NCI-H1105 treated with DMSO at 0.1 percent for 48 hours (cell line): ENCODE data around the gene STK32B.
"Not testable (repeated sequence)": the region's sequence is repeated elsewhere in the genome, so short reads cannot be mapped to it uniquely, and the experiment has no call there.

Source experiments
- DNase-seq: peaks from one replicate; lab custom pipeline; 2025; lab: John Stamatoyannopoulos, UW

Gene STK32B

DNA sequence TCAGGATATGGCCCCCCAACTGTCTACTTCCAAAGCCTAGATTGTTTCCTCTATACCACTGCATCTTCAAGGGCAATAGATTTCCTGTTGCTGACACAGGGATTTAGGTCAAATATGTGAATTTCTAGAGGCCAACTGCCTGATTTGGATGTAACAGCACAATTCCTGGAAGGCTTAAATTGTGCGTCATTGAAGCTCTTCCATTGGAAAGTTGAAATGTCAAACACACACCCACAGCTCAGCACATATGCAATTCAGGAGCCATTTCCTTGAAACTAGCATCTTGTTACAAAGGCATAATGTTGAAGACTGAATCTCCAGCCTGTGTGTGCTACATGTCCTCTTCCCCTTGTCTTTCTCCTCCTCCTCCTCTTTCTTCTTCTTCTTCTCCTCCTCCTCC, 158.6 kb downstream of the STK32B start:
- no peak for DNase-seq

DNA sequence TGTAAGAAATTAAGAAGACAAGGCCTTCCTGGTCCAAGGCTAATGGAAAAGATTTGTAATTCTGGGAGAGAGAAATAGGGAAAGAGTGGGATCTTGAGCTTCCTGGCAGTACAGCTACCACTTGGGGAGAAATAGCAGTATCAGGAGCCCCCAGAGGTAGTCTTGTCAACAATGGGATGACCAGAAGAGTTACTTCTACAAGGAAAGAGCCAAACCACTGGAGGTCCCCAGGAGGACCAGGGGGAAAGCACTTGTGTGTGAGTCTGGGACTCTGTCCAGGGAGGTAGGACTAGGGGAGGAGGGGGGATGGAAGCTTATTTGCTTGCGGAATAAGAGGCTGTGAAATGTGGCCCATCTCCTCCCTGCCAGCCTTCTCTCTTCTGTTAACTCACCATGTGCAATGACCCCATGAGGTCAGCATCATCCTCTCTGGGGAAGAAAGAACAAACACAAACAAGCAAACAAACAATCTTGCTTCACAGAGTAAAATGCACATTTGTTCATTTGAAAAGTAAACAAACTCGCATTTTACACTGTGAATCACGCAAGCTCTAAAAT, 160.1 kb downstream of the STK32B start:
- DNase-seq = no peak

DNA sequence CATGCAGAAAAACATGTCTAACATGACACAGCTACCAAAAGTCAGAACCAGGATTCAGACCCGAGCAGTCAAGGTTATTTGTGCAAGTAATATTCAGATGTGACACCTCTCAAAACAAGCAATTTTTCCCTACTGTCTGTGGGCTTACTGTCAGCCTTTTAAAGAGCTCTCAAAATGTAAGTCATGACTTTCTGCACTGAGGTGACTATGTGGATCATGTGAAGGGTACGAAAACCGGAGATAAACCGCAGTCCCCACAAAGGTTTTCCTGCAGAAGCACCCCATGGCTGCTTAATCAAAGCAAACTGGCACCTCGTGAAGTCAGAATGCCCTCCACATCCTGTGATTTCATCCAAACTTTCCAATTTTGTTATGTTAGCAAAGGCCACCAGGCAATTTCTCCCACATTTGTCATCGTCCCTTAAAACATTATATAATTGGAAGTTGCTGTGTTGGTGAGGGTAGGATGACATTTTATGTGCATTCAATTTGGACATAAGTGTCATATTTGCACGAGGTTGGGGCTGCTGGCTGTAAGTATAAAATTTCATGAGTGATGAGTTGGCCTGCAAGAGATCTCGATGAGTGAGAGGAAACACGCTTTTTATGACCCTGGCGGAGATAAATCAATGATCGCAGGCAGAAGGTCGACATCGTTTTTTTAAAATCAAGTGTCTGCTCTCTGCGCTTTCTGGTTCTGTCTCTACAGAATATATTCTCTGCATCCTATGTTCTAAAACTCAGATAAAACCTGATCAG, 161.2 kb downstream of the STK32B start:
- no peak for DNase-seq

DNA sequence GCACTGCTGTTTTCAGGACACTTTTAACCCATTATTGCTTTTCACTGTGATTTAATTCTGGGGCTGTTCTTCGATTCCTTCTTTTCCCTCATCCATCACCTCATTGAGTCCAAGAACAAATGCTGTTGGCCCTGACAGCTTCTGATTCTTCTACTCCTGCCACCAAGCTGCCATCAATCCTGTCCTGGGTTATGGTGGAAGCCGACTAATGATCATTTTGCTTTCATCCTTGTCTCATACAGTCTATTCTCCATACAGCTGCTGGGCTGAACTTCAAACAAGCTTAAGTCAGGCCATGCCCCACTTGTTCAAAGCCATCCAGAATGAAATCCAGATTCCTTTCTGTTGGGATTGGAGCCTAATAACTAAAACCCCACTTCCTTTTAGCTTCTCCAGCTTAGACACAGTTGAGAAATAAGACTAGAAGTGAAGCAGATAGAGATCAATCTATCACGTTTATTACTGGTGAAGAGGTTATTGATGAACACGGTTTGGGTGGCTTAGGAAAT, 161.9 kb downstream of the STK32B start:
- DNase-seq = no peak

DNA sequence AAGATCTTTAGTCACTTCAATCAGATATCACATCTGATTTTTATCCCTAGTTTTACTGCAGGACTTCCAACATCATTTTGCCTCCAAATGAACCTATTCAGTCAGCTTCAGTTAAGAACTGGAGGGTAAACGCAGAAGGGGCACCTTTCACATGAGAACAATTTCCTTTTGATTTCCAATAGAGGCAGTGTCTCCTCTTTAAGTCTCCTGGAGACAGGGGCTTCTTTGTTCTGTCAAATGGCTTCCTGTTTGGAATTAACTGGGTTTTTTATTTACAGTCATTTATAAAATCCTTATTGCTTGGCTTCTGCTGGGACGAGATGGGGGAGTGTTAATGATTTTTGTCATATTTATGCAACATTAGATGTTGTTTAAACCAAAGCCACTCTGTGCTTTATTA, 164.0 kb downstream of the STK32B start:
- no peak for DNase-seq

DNA sequence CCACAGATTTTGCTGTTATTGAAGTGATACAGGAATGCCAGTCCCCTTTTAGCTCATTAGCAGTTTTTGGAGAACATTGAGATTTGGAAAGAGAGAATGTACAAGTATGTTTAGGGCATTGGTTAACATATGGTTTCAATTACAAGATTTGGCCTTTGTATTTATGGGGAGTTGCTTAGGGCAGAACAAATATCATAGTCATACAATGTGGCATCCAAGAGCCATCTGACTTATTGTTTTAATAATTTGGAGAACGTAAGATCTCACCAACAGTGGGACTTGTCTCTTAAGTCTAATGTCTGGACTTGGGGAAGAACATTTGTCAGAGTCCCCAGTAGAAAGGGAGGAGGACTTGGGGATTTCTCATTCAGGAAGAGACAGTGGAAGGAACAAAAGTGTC, 166.1 kb downstream of the STK32B start:
- DNase-seq = no peak

DNA sequence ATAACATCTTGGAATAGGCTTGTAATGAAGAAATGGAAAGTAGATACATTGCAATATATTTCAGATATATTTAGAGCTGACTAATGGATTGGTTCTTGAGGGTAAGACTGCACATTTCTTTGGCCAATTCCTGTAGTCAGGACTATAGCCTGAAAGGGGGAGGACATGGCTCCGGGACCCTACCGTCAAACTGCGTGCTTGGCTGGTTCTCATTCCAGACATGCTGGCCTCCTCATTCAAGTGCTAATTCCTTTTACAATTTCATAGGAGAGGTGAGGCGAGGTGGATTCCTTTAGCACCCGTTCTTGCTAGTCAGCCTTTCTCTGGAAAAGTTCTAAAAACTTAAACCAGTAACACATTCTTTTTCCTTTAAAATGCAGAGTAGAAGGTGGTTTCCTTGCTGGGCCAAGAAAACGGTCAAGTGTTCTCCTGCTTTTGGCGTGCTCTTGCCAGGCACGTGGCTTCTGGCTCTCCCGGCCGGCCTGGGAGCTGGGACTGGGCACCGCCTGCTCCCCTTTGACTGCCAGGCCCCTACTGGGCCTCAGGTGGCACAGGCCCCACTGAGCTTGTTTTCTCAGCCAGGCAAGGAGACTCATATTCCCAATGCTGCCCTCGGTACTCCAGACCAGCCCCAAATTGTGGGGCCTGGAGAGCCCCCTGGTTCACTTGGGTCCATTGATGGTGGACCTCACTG, 167.2 kb downstream of the STK32B start:
- no peak for DNase-seq

DNA sequence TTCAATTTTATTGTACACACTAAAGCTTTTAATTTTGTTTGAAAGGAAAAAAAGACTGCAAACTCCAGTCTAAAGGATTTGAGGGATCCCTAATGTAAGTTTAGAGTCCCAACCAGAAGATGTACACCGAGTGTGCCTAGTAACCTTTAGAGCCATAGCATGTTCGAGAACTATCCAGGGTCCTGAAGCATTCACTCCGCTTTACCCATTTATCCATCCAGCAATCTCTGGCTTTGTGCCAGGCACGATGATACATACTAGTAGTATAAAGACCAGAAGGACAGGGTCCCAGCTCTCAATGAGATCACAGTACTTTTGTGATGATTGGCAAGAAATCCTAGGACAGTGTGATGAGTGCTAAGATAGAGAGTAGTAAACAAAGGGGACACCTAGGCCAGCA, 168.7 kb downstream of the STK32B start:
- DNase-seq = no peak

DNA sequence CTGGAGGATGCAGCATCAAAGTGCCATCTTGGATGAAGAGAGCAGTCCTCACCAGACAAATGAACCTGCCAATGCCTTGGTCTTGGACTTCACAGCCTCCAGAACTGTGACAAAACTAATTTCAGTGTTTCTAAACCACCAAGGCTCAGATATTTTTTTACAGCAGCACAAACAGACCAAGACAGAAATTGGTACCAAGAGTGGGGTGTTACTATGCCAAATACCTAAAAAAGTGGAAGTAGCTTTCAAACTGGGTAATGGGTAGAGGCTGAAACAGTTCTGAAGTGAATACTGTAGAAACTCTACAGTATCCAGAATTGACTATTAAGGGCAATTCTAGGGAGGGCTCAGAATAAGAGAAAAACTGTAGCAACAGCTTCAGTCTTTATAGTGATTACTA, 170.8 kb downstream of the STK32B start:
- no peak for DNase-seq

DNA sequence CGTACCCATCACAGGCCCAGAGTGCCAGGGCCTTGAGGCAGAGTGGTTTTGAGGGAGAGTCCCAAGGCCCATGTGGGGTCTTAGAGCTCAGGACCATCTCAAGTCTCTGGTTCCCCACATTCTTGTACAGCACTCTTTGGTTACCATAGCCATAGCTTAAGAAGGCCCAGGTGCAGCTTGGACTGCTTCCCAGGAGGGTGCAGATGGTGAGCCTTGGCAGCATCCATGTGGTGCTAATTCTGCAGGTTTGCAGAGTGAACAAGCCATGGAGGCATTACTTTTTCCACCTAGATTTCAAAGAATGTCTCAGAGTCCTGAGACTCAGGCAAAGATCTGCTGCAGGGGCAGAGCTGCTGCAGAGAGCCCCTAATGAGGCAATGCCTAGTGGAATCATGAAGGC, 171.7 kb downstream of the STK32B start:
- DNase-seq = no peak

DNA sequence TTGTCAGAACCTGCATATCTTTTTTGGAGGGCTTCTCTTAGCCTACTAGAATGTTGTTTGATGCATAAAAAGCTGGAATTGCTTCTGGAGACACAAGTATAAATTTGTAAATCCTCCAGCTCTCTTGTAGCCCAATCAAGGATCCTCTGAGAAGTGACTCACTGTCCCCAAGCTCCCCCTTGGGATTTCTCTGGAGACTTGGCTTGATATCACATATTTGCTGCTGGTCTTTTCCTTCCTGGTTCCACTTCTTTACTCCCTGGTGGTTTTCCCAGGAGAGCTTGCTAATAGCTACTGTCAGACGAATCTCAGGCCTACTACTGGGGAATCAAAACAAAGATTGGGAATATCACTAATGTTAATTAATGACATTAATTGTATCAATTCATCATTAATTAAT, 173.1 kb downstream of the STK32B start:
- no peak for DNase-seq

DNA sequence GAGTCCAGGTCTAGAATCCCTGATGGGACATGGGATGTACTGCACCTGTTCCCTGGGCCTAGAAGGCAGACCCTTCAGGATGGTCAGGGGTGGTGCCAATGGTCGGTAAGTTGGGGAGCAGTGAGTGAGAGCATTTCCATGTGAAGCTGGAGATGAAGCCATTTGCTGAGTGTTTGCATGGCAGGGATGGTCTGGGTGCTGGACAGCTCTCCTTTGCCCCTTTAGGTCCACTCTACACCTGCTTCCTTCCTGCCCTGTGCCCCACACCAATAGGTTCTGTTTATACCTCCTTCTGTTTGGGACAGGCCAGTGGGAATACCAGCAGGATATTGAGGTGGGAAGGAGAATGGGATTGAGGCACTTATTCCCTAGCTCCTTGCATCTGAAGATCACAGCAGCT, 181.3 kb downstream of the STK32B start:
- no peak for DNase-seq

DNA sequence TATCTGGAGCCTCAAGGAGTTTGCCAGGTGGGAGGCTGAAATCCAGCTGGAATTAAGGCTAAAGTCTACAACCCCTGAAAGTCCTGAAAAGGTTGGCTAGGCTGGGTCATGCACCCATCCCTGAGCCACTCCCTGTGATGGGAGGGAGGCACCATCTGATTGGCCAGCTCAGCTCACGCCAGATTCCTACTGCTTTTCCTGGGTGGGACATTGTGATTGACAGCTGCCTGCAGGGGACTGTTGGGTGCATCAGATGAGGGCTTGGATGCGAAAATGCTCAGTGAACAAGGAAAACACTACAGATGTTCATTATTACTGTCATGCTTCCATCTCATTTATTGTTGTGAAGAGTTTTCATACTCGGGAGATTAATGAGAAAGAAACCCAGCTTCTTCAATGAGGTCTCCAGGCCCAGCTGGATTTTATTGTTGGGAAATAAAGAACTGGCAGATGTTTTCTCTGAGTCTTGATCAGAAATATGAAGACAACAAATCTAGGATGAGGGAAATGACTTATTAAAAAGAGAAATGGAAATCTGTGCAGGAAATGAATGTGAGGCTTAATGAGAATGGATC, 185.9 kb downstream of the STK32B start:
- no peak for DNase-seq

DNA sequence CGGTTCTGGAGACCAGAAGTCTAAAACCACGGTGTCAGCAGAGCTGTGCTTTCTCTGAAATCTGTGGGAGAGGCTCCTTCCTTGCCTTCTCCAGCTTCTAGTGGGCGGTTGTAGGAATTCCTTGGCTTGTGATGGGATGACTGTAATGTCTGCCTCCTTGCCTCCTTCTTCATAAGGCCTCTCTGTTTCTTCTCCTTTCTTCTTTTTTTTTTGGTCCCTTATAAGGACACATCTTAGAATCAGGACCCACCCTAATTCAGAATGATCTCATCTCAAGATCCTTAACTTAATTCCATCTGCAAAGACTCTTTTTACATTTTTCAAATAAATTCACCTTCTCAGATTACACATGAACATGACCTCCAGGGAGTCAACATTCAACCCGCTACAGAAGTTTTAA, 186.9 kb downstream of the STK32B start:
- DNase-seq = no peak

DNA sequence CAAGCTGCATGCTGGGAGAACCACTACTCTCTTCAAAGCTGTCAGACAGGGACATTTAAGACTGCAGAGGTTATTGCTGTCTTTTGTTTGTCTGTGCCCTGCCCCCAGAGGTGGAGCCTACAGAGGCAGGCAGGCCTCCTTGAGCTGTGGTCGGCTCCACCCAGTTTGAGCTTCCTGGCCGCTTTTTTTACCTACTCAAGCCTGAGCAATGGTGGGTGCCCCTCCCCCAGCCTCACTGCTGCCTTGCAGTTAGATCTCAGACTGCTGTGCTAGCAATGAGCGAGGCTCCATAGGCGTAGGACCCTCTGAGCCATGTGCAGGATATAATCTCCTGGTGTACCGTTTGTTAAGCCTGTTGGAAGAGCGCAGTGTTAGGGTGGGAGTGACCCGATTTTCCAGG, 195.8 kb downstream of the STK32B start:
- not testable (repeated sequence) for DNase-seq

DNA sequence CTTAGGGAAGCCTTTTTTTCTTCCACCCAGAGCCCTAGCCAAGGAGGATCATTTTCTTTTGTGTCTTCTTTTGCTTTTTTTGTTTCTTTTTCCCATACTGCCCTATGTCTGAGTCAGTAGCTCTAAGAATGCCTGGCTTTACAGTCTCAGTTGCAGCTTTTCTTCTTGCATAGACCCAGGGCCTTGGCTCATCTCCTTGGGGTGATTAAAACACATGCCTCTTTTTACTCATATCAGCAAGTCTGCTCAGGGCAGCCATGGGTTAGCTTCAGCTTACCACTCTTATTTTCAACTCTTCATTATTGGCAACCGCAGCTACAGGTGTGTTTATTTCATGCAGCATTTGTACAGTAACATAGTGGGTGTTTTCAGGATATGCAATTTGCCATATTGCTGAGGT, 196.5 kb downstream of the STK32B start:
- no peak for DNase-seq

DNA sequence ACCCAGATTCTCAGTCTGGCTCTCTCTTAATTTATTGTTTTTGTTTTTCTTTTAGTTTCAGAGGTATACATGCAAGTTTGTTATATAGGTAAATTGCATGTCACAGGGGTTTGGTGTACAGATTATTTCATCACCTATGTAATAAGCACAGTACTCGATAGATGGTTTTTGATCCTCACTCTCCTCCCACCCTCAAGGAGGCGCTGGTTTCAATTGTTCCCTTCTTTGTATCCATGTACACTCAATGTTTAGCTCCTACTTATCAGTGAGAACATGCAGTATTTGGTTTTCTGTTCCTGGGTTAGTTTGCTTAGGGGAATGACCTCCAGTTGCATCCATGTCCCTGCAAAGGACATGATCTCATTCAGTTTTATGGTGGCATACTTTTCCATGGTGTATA, 198.4 kb downstream of the STK32B start:
- no peak for DNase-seq

DNA sequence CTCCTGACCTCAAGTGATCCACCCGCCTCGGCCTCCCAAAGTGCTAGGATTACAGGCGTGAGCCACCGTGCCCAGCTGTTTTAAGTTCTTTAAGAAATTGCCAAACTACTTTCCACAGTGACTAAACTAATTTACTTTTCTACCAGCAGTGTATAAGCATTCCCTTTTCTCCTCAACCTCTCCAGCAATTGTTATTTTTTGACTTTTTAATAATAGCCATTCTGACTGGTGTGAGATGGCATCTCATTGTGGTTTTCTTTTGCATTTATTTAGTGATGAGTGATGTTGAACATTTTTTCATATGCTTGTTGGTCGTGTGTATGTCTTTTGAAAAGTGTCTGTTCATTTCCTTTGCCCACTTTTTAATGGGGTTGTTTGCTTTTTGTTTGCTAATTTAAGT, 199.3 kb downstream of the STK32B start:
- not testable (repeated sequence) for DNase-seq

DNA sequence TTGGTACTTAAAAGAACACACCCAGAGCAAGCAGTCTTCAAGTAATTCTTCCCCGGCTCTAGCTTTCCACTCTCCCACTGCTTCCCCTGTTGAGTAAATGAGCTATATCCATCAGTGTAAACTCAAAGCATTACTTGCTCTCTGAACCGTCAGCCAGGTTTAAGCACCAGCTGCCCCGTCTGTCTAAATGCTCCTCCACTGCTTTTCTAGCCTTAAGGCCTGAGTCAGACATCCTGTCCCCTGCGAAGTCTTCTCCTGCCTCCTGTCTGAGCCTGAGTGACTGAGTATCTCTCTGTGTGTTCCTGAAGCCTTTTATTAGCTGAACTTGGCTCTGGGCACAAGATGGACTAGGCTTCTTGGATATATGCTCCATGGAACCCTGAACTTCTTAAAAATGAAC, 205.1 kb downstream of the STK32B start:
- no peak for DNase-seq

DNA sequence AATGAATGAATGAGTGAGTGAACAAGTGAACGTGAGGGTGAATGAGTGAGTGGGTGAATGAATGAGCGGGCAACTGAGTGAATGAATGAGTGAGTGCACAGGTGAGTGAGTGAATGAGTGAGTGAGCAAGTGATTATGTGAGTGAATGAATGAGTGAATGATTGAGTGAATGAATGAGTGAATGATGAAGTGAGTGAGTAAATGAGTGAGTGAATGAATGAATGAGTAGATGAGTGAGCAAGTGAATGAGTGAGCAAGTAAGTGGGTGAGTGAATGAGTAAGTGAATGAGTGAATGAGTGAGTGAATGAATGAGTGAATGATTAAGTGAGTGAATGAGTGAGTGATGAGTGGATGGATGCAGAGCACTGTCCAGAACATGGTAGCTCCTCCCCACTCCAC, 205.8 kb downstream of the STK32B start:
- DNase-seq = no peak

DNA sequence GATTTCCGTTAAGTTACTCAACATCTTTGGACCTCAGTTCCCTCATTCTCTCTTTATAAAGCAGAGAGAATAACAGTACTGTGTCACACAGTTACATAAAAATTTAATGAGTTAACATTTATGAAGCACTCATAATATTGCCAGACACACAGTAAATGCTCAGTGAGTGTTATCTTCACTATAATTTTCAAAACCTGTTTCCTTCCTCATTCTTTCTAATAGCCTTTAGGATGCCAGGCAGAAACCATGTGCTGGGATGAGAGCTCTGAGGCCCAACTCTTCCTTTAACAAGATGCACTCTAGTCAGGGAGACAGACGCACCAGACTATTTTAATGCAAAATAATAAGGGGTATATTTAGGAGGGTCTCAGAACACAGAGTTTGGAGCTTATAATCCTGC, 208.2 kb downstream of the STK32B start:
- DNase-seq = no peak

DNA sequence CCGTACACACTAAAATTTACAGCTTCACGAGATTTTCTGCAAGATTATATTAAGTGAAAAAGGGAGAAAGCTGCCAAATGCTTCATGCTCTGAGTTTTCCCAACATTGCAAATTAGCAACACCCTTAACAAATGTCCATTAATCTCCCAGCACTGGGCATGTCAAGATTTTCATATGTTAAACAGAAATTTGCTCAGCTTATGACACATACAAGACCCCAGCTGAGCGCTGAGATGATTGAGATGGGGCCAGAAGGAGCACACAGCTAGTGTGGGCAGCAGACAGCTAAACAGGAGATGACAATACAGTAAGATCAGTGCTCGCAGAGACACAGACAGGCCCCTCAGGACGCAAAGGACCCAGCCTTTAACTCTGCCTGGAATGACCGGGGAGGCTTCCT, 208.8 kb downstream of the STK32B start:
- no peak for DNase-seq

DNA sequence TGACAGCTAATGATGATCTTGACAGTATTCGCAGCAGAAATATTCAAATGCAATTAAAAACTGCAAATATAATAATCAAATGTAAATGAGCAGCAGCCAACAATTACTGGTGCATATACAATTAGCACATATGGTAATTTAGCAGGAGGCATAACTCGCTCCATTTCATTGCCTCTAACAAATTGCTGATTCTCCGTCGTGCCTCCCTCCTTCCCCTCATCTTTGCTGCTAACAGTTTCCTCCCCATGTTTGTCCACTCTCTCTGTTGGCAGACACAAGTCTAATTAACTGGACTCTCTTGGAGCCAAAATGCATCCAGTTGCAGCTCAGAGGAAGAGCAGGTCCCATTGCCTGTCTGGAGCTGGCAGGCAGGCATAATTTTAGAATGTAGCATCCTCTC, 210.6 kb downstream of the STK32B start:
- no peak for DNase-seq
